A549 (cell line): ENCODE measurements around the gene VAPB.

ENCODE experiments used
- CHD2 ChIP-seq: fragments of 150-350 bp; IDR thresholded peaks from 2 replicates; pipeline ENCODE4 v1.6.1; 2014; ENCODE audit warnings: low read length; ENCODE audit not compliant: partially characterized antibody
- TF ChIP-seq, protein P1 (sequence below): fragments of >200 bp; sonication (Bioruptor Twin); formaldehyde crosslinking; IDR thresholded peaks from 3 replicates; pipeline ENCODE4 v1.5.1; 2016

DNA sequence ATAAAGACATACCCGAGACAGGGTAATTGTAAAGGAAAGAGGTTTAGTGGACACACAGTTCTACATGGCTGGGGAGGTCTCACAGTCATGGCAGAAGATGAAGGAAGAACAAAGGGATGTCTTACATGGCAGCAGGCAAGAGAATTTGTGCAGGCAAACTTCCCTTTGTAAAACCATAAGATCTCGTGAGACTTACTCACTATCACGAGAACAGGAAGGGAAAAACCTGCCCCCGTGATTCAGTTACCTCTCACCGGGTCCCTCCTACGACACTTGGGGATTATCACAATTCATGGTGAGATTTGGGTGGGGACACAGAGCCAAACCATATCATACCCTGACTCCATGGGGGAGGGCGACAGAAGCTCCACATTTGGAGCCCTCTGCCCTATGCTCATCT lies 7.4 kb upstream of the VAPB start:
- TF ChIP-seq CHD2, result no peak
- TF ChIP-seq, protein P1, sequence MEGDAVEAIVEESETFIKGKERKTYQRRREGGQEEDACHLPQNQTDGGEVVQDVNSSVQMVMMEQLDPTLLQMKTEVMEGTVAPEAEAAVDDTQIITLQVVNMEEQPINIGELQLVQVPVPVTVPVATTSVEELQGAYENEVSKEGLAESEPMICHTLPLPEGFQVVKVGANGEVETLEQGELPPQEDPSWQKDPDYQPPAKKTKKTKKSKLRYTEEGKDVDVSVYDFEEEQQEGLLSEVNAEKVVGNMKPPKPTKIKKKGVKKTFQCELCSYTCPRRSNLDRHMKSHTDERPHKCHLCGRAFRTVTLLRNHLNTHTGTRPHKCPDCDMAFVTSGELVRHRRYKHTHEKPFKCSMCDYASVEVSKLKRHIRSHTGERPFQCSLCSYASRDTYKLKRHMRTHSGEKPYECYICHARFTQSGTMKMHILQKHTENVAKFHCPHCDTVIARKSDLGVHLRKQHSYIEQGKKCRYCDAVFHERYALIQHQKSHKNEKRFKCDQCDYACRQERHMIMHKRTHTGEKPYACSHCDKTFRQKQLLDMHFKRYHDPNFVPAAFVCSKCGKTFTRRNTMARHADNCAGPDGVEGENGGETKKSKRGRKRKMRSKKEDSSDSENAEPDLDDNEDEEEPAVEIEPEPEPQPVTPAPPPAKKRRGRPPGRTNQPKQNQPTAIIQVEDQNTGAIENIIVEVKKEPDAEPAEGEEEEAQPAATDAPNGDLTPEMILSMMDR, result no peak
